Pons (tissue), 1 donor: ENCODE results near the gene NOTUM.
A peak's percentile ranks its signal among the peaks of the same experiment; 100 is the strongest.
"Not testable (repeated sequence)": the region's sequence is repeated elsewhere in the genome, so short reads cannot be mapped to it uniquely, and the experiment has no call there.

Experiments used
- DNase-seq: peaks from one replicate; pipeline ENCODE4 v3.0.0-alpha.2; 2016; ENCODE audit warnings: low spot score

The NOTUM gene

GRCh38 chr17:81957691-81958432, 3.1 kb downstream of the NOTUM start:
- no peak for DNase-seq

- no peak for DNase-seq
These were observed 4.1 kb downstream of the NOTUM start for GRCh38 chr17:81956607-81957589.

- no peak for DNase-seq
These were observed 5.0 kb downstream of the NOTUM start for GRCh38 chr17:81955756-81956544.

- no peak for DNase-seq
These were observed 5.8 kb downstream of the NOTUM start for GRCh38 chr17:81955058-81955681.

GRCh38 chr17:81954131-81955057, 6.6 kb downstream of the NOTUM start:
- no peak for DNase-seq

GRCh38 chr17:81953443-81953842, 7.5 kb downstream of the NOTUM start:
- not testable (repeated sequence) for DNase-seq

GRCh38 chr17:81952792-81953228, 8.2 kb downstream of the NOTUM start:
- DNase-seq = no peak

DNA sequence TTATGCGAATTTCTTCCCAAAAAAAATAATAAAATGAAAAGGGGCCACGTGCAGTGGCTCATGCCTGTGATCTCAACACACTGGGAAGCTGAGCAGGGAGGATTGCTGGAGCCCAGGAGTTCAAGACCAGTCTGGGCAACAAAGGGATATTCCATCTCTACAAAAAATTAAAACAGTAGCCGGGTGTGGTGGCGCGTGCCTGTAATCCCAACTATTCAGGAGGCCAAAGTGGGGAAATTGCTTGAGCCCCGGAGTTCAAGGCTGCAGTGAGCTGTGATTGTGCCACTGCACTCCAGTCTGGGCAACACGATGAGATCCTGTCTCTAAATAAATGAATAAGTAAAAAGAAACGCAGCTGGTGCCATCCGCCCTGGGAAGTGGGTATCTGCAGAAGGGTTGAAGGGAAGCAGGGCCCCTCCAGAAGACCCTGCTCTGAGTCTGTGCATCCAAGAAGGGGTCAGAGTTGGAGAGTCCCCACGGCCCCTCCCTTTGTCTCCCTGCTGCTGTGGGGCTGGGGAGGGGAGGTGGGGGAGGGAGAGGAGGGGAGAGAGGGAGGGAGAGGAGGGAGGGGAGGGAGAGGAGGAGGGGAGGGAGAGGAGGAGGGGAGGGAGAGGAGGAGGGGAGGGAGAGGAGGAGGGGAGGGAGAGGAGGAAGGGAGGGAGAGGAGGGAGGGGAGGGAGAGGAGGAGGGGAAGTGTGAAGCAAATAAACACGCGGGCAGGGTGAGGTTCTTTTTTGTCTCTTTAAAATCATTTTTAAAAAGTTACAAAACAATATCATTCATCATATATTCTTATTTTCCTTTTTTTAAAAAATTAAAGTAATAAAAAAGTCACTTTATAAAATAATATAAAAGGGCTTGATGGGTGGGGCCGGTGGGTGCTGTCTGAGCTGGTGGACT, 9.0 kb downstream of the NOTUM start:
- no peak for DNase-seq

DNA sequence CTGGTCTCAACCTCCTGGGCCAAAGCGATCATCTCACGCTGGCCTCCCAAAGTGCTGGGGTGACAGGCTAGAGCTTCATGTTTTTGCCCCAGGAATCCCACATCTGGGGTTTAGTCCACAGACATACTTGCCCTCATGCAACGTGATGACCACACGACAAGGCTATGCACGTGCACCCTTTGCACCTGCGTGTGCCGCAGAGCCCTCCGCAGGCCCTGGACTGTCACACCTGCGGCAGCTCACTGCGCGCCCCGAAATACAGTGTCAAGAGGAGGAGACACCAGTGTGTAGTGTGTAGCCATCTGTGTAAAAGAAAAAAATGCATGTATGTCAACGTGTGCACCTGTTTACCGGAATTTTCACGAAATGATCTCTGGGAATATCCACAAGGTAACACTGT, 10.5 kb downstream of the NOTUM start:
- DNase-seq = no peak

- DNase-seq = no peak
These were observed 12.2 kb downstream of the NOTUM start for GRCh38 chr17:81948635-81949378.

- no peak for DNase-seq
These were observed 13.8 kb downstream of the NOTUM start, which contains the start of gene MYADML2 for GRCh38 chr17:81947189-81947588. Gene MYADML2, minus strand, starts transcription at chr17:81947233. Its CDS starts 5,492 bp downstream, at chr17:81941741.

DNA sequence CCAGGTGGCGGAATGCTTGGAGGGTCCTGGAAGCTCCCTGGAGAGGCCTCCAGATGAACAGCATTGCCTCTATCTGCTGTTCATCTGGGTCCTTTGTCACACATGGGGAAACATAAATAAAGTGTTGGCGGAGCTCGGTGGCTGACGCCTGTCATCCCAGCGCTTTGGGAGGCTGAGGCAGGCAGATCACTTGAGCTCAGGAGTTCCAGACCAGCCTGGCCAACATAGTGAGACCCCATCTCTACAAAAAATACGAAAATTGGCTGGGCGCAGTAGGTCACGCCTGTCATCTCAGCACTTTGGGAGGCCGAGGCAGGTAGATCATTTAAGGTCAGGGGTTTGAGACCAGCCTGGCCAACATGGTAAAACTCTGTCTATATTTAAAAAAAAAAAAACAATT, 16.1 kb downstream of the NOTUM start:
- no peak for DNase-seq

GRCh38 chr17:81942167-81942553, 18.8 kb downstream of the NOTUM start:
- no peak for DNase-seq

DNA sequence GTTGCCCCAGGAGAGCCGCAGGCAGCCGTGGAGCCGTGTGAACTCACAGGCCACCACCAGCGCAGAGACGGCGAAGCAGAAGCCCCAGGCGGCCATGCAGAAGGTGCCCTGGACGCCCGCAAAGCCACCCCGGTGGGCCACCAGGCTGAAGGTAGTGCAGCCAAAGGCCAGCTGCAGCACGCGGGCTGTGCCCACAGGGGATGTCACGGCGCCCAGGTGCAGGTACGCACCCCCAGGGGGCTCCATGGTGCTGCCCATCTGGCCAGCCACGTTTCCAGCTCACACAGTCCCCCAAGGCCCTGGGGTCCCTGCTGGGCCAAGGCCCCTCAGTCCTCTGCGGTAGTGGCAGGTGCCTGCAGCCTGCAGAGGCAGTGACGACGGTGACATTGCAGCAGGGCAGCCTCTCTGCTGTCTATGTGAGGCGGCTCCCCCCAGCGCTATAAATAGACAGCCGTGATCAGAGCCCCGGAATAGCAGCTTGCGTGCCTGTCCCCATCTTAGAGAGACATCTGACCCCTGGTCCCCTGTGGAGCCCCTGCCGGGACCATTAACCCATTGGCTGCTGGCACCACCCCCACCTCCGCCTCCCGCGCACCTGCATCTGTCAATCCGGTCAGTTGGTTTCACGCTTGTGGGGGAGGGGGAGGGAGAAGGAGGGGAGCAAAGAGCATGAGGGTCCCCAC, 19.4 kb downstream of the NOTUM start:
- DNase-seq = no peak

GRCh38 chr17:81940538-81941483, 20.2 kb downstream of the NOTUM start:
- DNase-seq = no peak

- peak; percentile 46 for DNase-seq
These were observed 21.1 kb downstream of the NOTUM start for GRCh38 chr17:81939881-81940385.

DNA sequence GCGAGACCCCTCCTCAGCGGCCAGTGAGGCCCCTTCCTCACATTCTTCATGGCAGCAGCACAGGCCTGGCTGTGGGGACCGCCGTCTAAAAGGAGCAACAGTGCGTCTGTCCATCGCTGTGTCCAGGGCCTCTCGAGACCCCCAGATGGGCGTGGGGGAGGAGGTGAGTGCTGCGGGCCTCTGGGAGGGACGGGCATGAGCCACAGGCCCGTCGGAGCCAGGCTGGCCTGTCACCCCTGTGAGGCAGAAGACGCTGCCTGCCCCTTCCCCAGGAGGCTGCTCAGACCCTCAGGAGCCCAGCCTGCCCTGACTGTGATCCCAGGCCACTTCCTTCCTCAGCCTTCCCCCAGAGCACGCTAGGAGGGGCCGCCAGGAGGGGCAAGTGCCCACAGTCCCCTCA, 21.8 kb downstream of the NOTUM start:
- DNase-seq = no peak
